GM23338 (cell line): Measurements from ENCODE around the gene SPOCK2.
"Not testable (repeated sequence)": the region's sequence is repeated elsewhere in the genome, so short reads cannot be mapped to it uniquely, and the experiment has no call there.

Source experiments
- CREB1 ChIP-seq: fragments of 250-450 bp; sonication (Bioruptor Pico); IDR thresholded peaks from 2 replicates; pipeline ENCODE4 v1.5.0; 2020; ENCODE audit warnings: low read depth, mild to moderate bottlenecking, moderate library complexity
- CTCF ChIP-seq, 2 experiments: fragments of 200-600 bp in 1 of 2; sonication (generic) in 1 of 2; conservative IDR thresholded peaks; 2 replicates each; pipeline versions ENCODE4 v1.5.1 to v1.6.1; 2016 to 2017; ENCODE audit warnings: antibody characterized with exemption in 2 of 2, low read depth in 2 of 2, mild to moderate bottlenecking in 2 of 2, moderate library complexity in 1 of 2
- EZH2 ChIP-seq: fragments of 200-600 bp; sonication (generic); IDR thresholded peaks from one replicate; pipeline ENCODE4 v1.8.0; 2017; ENCODE audit warnings: antibody characterized with exemption, mild to moderate bottlenecking, low read depth; ENCODE audit not compliant: unreplicated experiment
- EZH2phosphoT487 ChIP-seq: fragments of 200-600 bp; sonication (generic); IDR thresholded peaks from one replicate; pipeline ENCODE4 v1.8.1; 2018; ENCODE audit warnings: antibody characterized with exemption; ENCODE audit not compliant: unreplicated experiment
- JUNB ChIP-seq: IDR thresholded peaks from one replicate; pipeline ENCODE4 v1.6.1; 2016; ENCODE audit warnings: antibody characterized with exemption; ENCODE audit not compliant: unreplicated experiment
- NANOG ChIP-seq: IDR thresholded peaks from 2 replicates; pipeline ENCODE4 v1.6.1; 2016; ENCODE audit warnings: antibody characterized with exemption, borderline replicate concordance
- POLR2AphosphoS5 ChIP-seq: IDR thresholded peaks from 2 replicates; pipeline ENCODE4 v1.6.1; 2016; ENCODE audit warnings: antibody characterized with exemption, low read depth
- ZNF114 ChIP-seq: fragments of 250-450 bp; sonication (Bioruptor Pico); IDR thresholded peaks from 2 replicates; pipeline ENCODE4 v1.5.0; 2020; ENCODE audit warnings: mild to moderate bottlenecking, moderate library complexity
- ZNF331 ChIP-seq: fragments of 250-450 bp; sonication (Bioruptor Pico); IDR thresholded peaks from 2 replicates; pipeline ENCODE4 v1.5.0; 2020; ENCODE audit warnings: low read depth, mild to moderate bottlenecking, moderate library complexity
- TF ChIP-seq, protein P1 (sequence below): fragments of 250-450 bp; sonication (Bioruptor Pico); IDR thresholded peaks from 2 replicates; pipeline ENCODE4 v1.5.0; 2020; ENCODE audit warnings: mild to moderate bottlenecking, moderate library complexity
- TF ChIP-seq, protein P2 (sequence below): IDR thresholded peaks from 2 replicates; pipeline ENCODE4 v1.6.1; 2016; ENCODE audit warnings: antibody characterized with exemption
- TF ChIP-seq, protein P3 (sequence below): IDR thresholded peaks from one replicate; pipeline ENCODE4 v1.6.1; 2018; ENCODE audit warnings: antibody characterized with exemption; ENCODE audit not compliant: unreplicated experiment

GRCh38 chr10:72108004-72108370 lies 19.6 kb upstream of the SPOCK2 start:
- not testable (repeated sequence) for TF ChIP-seq EZH2phosphoT487; ZNF331 (CRISPR knock-in tag); CTCF (conservative IDR thresholded peaks at IDR 0.05; ENCODE audit: low read depth in 2 of 2); POLR2AphosphoS5; JUNB; CREB1; NANOG; ZNF114; EZH2
- TF ChIP-seq, protein P1, sequence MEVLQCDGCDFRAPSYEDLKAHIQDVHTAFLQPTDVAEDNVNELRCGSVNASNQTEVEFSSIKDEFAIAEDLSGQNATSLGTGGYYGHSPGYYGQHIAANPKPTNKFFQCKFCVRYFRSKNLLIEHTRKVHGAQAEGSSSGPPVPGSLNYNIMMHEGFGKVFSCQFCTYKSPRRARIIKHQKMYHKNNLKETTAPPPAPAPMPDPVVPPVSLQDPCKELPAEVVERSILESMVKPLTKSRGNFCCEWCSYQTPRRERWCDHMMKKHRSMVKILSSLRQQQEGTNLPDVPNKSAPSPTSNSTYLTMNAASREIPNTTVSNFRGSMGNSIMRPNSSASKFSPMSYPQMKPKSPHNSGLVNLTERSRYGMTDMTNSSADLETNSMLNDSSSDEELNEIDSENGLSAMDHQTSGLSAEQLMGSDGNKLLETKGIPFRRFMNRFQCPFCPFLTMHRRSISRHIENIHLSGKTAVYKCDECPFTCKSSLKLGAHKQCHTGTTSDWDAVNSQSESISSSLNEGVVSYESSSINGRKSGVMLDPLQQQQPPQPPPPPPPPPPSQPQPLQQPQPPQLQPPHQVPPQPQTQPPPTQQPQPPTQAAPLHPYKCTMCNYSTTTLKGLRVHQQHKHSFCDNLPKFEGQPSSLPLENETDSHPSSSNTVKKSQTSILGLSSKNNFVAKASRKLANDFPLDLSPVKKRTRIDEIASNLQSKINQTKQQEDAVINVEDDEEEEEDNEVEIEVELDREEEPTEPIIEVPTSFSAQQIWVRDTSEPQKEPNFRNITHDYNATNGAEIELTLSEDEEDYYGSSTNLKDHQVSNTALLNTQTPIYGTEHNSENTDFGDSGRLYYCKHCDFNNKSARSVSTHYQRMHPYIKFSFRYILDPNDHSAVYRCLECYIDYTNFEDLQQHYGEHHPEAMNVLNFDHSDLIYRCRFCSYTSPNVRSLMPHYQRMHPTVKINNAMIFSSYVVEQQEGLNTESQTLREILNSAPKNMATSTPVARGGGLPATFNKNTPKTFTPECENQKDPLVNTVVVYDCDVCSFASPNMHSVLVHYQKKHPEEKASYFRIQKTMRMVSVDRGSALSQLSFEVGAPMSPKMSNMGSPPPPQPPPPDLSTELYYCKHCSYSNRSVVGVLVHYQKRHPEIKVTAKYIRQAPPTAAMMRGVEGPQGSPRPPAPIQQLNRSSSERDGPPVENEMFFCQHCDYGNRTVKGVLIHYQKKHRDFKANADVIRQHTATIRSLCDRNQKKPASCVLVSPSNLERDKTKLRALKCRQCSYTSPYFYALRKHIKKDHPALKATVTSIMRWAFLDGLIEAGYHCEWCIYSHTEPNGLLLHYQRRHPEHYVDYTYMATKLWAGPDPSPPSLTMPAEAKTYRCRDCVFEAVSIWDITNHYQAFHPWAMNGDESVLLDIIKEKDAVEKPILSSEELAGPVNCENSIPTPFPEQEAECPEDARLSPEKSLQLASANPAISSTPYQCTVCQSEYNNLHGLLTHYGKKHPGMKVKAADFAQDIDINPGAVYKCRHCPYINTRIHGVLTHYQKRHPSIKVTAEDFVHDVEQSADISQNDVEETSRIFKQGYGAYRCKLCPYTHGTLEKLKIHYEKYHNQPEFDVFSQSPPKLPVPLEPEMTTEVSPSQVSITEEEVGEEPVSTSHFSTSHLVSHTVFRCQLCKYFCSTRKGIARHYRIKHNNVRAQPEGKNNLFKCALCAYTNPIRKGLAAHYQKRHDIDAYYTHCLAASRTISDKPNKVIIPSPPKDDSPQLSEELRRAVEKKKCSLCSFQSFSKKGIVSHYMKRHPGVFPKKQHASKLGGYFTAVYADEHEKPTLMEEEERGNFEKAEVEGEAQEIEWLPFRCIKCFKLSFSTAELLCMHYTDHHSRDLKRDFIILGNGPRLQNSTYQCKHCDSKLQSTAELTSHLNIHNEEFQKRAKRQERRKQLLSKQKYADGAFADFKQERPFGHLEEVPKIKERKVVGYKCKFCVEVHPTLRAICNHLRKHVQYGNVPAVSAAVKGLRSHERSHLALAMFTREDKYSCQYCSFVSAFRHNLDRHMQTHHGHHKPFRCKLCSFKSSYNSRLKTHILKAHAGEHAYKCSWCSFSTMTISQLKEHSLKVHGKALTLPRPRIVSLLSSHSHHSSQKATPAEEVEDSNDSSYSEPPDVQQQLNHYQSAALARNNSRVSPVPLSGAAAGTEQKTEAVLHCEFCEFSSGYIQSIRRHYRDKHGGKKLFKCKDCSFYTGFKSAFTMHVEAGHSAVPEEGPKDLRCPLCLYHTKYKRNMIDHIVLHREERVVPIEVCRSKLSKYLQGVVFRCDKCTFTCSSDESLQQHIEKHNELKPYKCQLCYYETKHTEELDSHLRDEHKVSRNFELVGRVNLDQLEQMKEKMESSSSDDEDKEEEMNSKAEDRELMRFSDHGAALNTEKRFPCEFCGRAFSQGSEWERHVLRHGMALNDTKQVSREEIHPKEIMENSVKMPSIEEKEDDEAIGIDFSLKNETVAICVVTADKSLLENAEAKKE (CRISPR knock-in tag) = not testable (repeated sequence)
- TF ChIP-seq, protein P2, sequence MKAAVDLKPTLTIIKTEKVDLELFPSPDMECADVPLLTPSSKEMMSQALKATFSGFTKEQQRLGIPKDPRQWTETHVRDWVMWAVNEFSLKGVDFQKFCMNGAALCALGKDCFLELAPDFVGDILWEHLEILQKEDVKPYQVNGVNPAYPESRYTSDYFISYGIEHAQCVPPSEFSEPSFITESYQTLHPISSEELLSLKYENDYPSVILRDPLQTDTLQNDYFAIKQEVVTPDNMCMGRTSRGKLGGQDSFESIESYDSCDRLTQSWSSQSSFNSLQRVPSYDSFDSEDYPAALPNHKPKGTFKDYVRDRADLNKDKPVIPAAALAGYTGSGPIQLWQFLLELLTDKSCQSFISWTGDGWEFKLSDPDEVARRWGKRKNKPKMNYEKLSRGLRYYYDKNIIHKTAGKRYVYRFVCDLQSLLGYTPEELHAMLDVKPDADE = not testable (repeated sequence)
- TF ChIP-seq, protein P3, sequence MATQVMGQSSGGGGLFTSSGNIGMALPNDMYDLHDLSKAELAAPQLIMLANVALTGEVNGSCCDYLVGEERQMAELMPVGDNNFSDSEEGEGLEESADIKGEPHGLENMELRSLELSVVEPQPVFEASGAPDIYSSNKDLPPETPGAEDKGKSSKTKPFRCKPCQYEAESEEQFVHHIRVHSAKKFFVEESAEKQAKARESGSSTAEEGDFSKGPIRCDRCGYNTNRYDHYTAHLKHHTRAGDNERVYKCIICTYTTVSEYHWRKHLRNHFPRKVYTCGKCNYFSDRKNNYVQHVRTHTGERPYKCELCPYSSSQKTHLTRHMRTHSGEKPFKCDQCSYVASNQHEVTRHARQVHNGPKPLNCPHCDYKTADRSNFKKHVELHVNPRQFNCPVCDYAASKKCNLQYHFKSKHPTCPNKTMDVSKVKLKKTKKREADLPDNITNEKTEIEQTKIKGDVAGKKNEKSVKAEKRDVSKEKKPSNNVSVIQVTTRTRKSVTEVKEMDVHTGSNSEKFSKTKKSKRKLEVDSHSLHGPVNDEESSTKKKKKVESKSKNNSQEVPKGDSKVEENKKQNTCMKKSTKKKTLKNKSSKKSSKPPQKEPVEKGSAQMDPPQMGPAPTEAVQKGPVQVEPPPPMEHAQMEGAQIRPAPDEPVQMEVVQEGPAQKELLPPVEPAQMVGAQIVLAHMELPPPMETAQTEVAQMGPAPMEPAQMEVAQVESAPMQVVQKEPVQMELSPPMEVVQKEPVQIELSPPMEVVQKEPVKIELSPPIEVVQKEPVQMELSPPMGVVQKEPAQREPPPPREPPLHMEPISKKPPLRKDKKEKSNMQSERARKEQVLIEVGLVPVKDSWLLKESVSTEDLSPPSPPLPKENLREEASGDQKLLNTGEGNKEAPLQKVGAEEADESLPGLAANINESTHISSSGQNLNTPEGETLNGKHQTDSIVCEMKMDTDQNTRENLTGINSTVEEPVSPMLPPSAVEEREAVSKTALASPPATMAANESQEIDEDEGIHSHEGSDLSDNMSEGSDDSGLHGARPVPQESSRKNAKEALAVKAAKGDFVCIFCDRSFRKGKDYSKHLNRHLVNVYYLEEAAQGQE = not testable (repeated sequence)
